Measurements from ENCODE around the gene HELB.

The HELB gene

GRCh38 chr12:66282244-66282643 lies 20.0 kb upstream of the HELB start:
- H3K4me3 ChIP-seq (ENCODE audit: low read depth, low read length), result no peak overlapping the region
- TF ChIP-seq CTCF (IDR thresholded peaks at IDR 0.05; ENCODE audit: low read depth, low read length), result no peak

GRCh38 chr12:66287275-66287674 lies 15.0 kb upstream of the HELB start:
- no peak overlapping the region for H3K4me3 ChIP-seq (ENCODE audit: low read depth, low read length)
- no peak for TF ChIP-seq CTCF (IDR thresholded peaks at IDR 0.05; ENCODE audit: low read depth, low read length)

GRCh38 chr12:66288121-66288520 lies 14.2 kb upstream of the HELB start:
- H3K4me3 ChIP-seq (ENCODE audit: low read depth, low read length), result no peak overlapping the region
- TF ChIP-seq CTCF (IDR thresholded peaks at IDR 0.05; ENCODE audit: low read depth, low read length), result no peak

GRCh38 chr12:66289485-66289884 lies 12.8 kb upstream of the HELB start:
- H3K4me3 ChIP-seq (ENCODE audit: low read depth, low read length), result no peak overlapping the region
- TF ChIP-seq CTCF (IDR thresholded peaks at IDR 0.05; ENCODE audit: low read depth, low read length), result no peak

- H3K4me3 ChIP-seq (ENCODE audit: low read depth, low read length), result no peak overlapping the region
- TF ChIP-seq CTCF (IDR thresholded peaks at IDR 0.05; ENCODE audit: low read depth, low read length), result no peak
Measured at GRCh38 chr12:66290716-66291200, 11.5 kb upstream of the HELB start.

- no peak for TF ChIP-seq CTCF (IDR thresholded peaks at IDR 0.05; ENCODE audit: low read depth, low read length)
- H3K4me3 ChIP-seq (ENCODE audit: low read depth, low read length), result no peak overlapping the region
Measured at GRCh38 chr12:66296176-66296683, 6.1 kb upstream of the HELB start.

- no peak overlapping the region for H3K4me3 ChIP-seq (ENCODE audit: low read depth, low read length)
- TF ChIP-seq CTCF (IDR thresholded peaks at IDR 0.05; ENCODE audit: low read depth, low read length), result no peak
Measured at GRCh38 chr12:66297080-66297479, 5.2 kb upstream of the HELB start.

Measured in WI38 (cell line).